Mesenteric fat pad (tissue), 1 donor: Measurements from ENCODE around the gene OR8H3. TPM values are rescaled to one million over a fixed set of nuclear protein-coding genes. Genes with fewer than 3 reads are reported as not detected.
"Not testable (repeated sequence)": the region's sequence is repeated elsewhere in the genome, so short reads cannot be mapped to it uniquely, and the experiment has no call there.

Experiments
- DNase-seq: peaks from one replicate; pipeline ENCODE4 v3.0.0-alpha.2; 2020; ENCODE audit warnings: low spot score
- long read RNA-seq: library from polyadenylated mRNA; unstranded; transcript quantifications from one replicate; pipeline ENCODE4 v2.0.0, GENCODE V29; 2020
- total RNA-seq: library from RNA; stranded (reverse); fragmentation: NEBNext Ultra II Directional; extraction: Animal tissue kit (Norgen Biotek cat#: 25700); gene quantifications from one replicate; pipeline ENCODE4 v1.2.1, GENCODE V29; 2021
- donor health status: DM: yes; HTN: yes; CAD: no.

Gene OR8H3, protein sequence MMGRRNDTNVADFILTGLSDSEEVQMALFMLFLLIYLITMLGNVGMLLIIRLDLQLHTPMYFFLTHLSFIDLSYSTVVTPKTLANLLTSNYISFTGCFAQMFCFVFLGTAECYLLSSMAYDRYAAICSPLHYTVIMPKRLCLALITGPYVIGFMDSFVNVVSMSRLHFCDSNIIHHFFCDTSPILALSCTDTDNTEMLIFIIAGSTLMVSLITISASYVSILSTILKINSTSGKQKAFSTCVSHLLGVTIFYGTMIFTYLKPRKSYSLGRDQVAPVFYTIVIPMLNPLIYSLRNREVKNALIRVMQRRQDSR
- not detected for total RNA-seq
- long read RNA-seq, result 0 reads

DNA sequence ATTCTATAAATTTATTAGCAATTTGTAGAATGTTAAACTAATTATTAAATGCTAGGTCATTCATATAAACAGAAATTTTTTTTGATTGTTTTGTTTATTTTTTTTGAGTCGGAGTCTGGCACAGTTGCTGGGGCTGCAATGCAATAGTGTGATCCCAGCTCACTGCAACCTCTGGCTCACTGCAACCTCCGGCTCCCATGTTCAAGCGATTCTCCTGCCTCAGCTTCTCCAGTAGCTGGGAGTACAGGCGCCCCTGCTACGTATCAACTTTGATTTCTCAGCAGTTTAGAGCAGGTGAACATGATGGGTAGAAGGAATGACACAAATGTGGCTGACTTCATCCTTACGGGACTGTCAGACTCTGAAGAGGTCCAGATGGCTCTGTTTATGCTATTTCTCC lies at the start of gene OR8H3:
Gene OR8H3, plus strand, starts transcription at position 301 of the 400 bp plus-strand sequence. Its CDS starts 0 bp downstream, at position 301.
- no peak for DNase-seq

DNA sequence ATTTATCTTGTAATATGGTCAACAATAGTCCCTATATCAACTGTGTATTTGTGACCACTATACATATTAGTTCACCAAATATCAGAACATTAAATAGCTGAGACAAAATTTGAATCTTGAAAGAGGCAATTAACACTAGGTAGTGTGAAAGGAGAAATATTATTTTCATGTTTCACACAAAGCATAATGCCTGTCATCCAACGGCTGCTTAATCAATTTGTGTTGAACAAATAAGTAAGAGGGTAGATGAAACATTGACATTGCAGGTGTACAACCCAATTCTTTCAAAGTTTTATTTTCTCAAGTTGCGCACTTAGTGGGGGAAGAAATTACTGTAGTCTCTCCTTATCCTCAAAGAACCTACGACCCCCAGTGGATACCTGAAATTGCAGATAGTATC lies 32.5 kb upstream of the OR8H3 start:
- DNase-seq, result no peak

DNA sequence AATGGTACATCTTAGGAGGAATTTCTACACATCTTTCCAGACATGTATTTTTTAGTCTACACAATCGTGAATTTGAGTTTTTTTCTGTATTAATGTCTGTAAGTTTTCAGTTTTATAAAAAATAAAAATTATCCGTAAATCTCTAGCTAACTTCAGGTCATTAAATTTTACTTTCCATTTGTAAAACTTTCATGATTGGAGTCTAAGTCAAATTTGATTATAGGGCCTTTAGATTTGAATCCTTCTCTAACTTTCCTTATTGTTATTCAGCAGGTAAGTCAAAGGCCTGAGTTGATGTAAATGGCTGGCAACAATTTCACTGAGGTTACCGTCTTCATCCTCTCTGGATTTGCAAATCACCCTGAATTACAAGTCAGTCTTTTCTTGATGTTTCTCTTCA lies 29.2 kb upstream of the OR8H3 start, which contains the start of gene OR8I2:
Gene OR8I2, plus strand, starts transcription at position 301 of the 400 bp plus-strand sequence. Its CDS starts 0 bp downstream, at position 301.
- DNase-seq, result no peak

DNA sequence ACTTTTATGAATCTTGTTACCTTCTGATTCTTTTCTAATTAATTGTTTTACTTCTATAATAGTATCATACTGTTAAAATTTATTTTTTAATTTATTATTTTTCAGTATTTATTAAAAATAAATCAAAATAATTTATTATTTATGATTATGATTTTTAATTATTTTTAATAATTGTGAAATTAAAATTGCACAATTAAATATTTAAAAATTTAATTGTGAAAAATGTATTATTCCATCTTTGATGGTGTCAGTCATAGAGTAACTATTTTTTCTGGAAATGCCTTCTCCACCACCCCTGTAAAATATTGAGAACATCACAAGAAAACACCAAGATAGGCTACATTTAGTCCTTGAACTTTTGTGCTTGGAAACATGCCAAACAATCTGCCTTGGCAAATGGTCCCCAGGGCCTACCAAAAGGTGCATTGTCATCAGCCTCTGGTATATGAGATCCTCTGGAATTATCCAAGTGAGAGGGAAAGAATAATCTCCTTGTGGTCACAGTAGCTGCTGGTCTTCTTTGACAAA lies 18.9 kb upstream of the OR8H3 start, which contains the start of gene OR8H2:
Gene OR8H2, plus strand, starts transcription at position 478 of the 528 bp plus-strand sequence. CDS start 1,356 bp downstream, outside the sequence.
- DNase-seq, result no peak

DNA sequence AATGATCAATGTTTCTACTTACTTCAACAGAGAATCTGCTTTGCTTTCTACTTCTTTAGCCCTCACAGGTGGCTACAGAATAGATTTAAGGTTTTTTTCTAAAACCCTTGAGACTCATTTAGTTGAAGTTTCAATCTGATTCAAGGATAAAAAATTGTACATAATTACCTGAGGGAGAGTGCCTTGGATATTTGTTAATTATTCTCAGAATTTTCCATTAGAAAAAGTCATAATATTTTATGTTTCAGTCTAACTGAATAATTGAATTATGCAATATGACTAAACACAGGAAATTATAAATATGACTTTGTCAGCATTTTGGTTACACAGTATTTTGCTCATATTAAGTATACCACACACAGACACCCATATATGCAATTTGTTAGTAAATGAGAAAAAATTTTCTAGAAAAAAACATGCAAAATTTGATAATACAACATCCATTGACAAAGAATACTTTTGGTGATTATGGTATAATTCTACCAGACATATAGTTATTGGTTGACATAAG lies 18.0 kb downstream of the OR8H3 start, which contains the start of gene OR8J3:
Gene OR8J3, minus strand, starts transcription at position 51 of the 511 bp plus-strand sequence. CDS start 2,483 bp downstream, outside the sequence.
- DNase-seq, result no peak

DNA sequence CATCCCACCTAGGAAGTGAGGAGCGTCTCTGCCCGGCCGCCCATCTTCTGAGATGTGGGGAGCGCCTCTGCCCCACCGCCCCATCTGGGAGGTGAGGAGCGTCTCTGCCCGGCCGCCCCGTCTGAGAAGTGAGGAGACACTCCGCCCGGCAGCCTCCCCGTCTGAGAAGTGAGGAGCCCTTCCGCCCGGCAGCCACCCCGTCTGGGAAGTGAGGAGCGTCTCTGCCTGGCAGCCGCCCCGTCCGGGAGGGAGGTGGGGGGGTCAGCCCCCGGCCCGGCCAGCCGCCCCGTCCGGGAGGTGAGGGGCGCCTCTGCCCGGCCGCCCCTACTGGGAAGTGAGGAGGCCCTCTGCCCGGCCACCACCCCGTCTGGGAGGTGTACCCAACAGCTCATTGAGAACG lies 21.5 kb downstream of the OR8H3 start:
- not testable (repeated sequence) for DNase-seq

DNA sequence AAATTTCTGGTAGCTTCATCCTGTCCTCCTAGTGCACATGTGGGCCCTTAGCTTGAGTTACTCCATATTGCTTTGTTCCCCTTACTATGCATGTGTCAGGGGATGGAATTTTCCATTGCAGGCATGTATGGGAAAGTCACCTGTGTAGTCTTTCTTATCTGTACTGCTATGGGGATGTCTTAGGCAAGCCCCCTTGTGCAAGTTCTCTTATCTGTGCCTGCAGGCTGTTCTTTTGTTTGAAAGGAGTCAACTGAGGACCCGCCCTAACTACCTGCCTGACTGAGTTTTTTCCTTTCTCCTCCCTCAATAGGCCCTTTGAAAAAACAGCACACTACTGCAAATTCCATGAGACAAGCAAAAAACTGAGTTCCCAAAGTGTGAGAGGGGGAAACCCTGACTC lies 29.2 kb downstream of the OR8H3 start:
- DNase-seq, result no peak

DNA sequence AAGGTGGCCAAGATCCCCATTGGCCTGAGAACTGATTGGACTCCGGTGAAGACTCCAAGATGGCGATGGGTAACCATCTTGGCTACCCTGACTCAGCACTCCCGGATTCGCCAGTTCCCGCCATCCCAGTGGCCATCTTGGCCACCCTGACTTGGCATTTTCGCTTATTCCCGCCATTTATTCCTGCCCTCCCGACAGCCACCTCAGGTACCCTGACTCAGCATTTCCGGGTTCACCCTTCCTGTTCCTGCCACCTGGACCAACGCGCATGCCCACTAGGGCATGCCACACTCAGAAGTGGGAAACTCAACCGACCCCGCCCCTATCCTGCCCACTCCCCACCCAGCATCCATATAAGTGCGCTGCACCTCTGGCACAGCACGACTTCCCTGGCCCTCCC lies 30.2 kb downstream of the OR8H3 start:
- DNase-seq, result no peak

DNA sequence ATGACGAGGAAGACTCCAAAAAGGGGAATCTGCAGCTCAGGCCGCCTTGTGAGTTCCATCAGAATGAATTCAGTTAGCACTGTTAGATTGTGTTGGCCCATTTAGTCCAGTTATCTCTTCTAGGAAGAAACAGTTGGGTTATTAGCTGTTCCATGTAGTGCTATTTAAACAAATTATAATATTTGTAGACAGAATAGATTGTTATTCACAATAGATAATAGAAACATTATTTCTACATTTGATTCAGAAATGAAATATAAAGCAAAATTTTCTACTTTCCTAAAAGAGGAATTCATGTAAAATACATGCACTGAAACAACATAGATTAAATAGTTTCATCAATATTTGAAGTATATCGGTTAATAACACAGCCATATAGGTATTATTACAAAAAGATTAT lies 38.0 kb downstream of the OR8H3 start, which contains the start of gene OR8K5:
Gene OR8K5, minus strand, starts transcription at position 101 of the 400 bp plus-strand sequence. Its CDS starts 0 bp downstream, at position 101.
- DNase-seq, result no peak

DNA sequence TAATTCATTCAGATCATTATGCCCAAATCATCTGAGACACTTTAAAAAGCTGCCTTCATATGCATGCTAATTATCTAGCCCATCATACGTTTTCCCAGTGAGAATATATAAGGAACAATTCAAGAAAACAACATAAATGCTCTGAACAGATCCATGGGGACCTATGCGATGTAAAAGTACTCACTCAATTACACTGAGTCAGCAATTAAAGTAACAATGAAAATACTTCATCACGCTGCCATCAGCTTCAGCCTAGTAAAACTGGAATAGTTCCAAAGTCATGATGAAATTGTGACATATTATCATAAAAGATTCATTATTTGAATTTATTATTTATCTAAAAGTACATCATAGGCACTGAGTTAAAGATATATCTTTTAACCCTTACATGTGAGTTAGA lies 41.6 kb downstream of the OR8H3 start:
- no peak for DNase-seq

DNA sequence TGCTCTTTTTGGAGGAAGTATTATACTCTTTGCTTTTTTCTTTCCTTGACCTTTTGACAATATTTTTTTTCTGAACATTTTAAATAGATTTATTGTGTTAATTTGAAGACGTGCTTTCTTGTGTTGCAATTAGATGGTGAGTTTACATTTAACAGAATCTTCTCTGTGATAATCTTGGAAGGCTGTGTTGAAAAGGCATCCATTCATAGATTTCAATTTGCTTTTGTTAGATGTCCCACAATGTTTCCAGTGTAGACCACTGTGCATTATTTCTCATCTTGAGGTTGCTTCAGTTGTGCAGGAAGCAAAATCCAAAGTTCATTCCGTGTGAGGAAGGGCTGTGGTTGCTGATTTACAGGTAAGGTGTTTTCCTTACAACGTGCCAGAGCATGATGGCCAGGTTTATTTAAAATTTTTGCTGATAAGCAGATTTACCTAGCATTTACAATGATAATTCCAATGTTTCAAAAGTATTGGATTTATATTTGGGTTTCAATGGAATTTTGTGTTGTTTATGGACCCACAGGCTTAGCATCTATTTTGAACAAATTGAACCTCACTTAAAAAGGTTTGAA lies 50.2 kb downstream of the OR8H3 start:
- DNase-seq, result no peak

Other genes with a start within 250 kb of the OR8H3 start
- gene TRIM51, start 239.1 kb upstream of the OR8H3 start, total RNA-seq, result not detected
- gene OR5W2, start 207.8 kb upstream of the OR8H3 start, total RNA-seq, result not detected
- gene OR5I1, start 186.0 kb upstream of the OR8H3 start, total RNA-seq, result not detected
- not detected for gene OR10AG1, start 152.4 kb upstream of the OR8H3 start, total RNA-seq
- not detected for gene OR5F1, start 127.7 kb upstream of the OR8H3 start, total RNA-seq
- gene OR5AS1, start 94.7 kb upstream of the OR8H3 start, total RNA-seq, result not detected
- gene OR8I2, start 29.1 kb upstream of the OR8H3 start, total RNA-seq, result not detected
- gene OR8H2, start 18.7 kb upstream of the OR8H3 start, total RNA-seq, result not detected
- gene OR8J3, start 17.8 kb downstream of the OR8H3 start, total RNA-seq, result not detected
- gene OR8K5, start 37.9 kb downstream of the OR8H3 start, total RNA-seq, result not detected
- not detected for gene OR5J2, start 54.2 kb downstream of the OR8H3 start, total RNA-seq
- gene OR5T2, start 111.9 kb downstream of the OR8H3 start, total RNA-seq, result not detected
- gene OR5T3, start 129.9 kb downstream of the OR8H3 start, total RNA-seq, result not detected
- gene OR5T1, start 151.8 kb downstream of the OR8H3 start, total RNA-seq, result not detected
- gene OR8H1, start 169.9 kb downstream of the OR8H3 start, total RNA-seq, result not detected
- gene OR8K3, start 192.8 kb downstream of the OR8H3 start, total RNA-seq, result not detected
- gene OR8K1, start 223.7 kb downstream of the OR8H3 start, total RNA-seq, result not detected
- not detected for gene OR8J1, start 231.9 kb downstream of the OR8H3 start, total RNA-seq